Measurements from ENCODE around the gene DLGAP1.
"Not testable (repeated sequence)": the region's sequence is repeated elsewhere in the genome, so short reads cannot be mapped to it uniquely, and the experiment has no call there.

The DLGAP1 gene

DNA sequence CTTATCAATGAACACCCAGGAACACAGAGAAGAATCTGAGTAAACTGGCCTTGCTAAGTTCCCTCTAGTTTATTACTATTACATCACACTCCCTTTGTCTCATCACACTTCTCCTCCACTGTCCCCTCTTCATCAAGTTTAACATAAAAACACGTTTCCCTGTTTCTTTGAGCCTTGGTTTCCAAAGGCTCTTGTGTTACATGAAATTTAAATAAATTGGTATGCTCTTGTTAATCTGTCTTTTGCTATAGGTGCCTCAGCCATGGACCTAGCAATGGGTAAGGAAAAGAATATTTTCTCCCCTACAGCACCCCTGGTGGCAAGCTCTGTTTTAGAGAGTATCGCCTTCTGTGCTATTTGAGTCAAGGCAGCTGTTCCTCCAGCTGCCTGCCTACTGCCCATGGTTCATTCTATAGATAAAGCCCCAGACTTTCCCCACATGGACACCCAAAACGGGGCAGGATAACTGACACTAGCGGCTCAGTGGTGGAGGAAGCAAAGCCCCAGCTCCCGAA, 973.4 kb downstream of the DLGAP1 start:
- no peak for DNase-seq

DNA sequence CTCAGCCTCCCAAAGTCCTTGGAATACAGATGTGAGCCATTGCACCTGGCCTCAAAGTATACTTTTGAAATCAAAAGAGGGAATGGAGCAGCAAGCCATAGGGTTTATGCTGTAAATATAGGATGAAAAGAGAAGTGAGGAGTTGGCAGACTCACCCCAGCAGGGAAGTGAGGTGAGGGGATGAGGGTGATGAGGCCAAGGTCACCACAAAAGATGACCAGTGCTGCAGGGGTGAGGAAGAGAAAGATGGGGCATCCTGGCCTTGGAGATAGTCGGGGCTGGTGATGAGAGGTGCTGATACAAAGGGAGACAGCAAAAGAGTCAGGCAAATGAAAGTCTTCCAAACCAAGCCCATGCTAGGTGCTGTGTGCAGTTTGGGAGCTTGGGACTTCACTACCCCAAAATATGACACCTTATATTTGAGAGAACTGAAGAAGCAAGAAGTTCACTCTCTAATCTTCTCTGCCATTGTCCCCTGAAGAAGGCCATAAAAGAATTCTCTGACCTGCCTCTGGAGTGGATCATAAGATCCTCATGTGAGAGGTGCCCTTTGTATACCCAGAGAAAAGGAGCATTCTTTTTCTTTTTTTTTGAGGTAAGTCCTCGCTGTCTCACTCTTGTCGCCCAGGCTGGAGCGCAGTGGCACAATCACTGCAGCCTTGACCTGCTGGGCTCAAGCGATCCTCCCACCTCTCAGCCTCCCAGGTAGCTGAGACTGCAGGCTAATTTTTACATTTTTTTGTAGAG, 974.1 kb downstream of the DLGAP1 start:
- Mint-ChIP-seq H3K4me3 (no peak overlapping the region), H3K4me1 (peaks cover 51% of the 10 kb centered on the region), H3K36me3 (ENCODE audit: low read depth) (no peaks in the 10 kb centered on the region), H3K9me3 (peaks cover 7% of the 10 kb centered on the region), H3K27ac (no peak overlapping the region), H3K27me3 (ENCODE audit: low read depth, poor library complexity) (no peaks in the 10 kb centered on the region)
- no peak for DNase-seq
- TF ChIP-seq, protein P1, sequence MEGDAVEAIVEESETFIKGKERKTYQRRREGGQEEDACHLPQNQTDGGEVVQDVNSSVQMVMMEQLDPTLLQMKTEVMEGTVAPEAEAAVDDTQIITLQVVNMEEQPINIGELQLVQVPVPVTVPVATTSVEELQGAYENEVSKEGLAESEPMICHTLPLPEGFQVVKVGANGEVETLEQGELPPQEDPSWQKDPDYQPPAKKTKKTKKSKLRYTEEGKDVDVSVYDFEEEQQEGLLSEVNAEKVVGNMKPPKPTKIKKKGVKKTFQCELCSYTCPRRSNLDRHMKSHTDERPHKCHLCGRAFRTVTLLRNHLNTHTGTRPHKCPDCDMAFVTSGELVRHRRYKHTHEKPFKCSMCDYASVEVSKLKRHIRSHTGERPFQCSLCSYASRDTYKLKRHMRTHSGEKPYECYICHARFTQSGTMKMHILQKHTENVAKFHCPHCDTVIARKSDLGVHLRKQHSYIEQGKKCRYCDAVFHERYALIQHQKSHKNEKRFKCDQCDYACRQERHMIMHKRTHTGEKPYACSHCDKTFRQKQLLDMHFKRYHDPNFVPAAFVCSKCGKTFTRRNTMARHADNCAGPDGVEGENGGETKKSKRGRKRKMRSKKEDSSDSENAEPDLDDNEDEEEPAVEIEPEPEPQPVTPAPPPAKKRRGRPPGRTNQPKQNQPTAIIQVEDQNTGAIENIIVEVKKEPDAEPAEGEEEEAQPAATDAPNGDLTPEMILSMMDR (IDR thresholded peaks at IDR 0.05), result no peak

More for the DNA sequence above, 973.4 kb downstream of the DLGAP1 start:
- Mint-ChIP-seq H3K4me3 (no peak overlapping the region), H3K27ac (peak overlapping the region; percentile 66), H3K9me3 (no peaks in the 10 kb centered on the region), H3K4me1 (peaks cover 58% of the 10 kb centered on the region), H3K36me3 (ENCODE audit: low read depth) (no peaks in the 10 kb centered on the region), H3K27me3 (ENCODE audit: low read depth, poor library complexity) (no peaks in the 10 kb centered on the region)
- TF ChIP-seq, protein P1 (IDR thresholded peaks at IDR 0.05), result peak; percentile 52

DNA sequence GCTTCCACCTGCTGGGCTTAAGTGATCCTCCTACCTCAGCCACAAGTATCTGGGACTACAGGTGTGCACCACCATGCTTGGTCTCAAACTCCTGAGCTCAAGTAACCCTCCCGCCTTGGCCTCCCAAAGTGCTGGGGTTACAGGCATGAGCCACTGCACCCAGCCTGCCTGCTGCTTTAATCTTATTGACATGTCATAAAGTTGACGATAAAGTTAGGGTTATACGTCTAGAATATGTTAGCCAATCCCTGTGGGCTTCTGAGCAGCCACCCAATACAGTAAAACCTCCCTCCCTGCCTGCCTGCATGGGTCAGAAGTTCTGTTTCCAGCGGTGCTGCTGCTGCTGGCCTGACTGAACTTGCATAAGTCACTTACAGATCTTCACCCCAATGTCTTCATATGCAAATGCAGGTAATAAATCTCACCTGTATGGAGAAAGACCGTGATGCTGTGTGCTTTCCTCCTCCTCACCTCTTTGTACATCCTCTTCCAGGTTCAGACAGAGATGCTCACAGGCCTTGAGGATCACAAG, 975.1 kb downstream of the DLGAP1 start:
- H3K4me1 Mint-ChIP-seq, result peaks cover 42% of the 10 kb centered on the region
- no peak for DNase-seq
- H3K36me3 Mint-ChIP-seq (ENCODE audit: low read depth), result peaks cover 2% of the 10 kb centered on the region
- TF ChIP-seq, protein P1 (IDR thresholded peaks at IDR 0.05), result no peak
- peaks cover 3% of the 10 kb centered on the region for H3K27me3 Mint-ChIP-seq (ENCODE audit: low read depth, poor library complexity)
- no peak overlapping the region for H3K4me3 Mint-ChIP-seq
- no peak overlapping the region for H3K27ac Mint-ChIP-seq
- H3K9me3 Mint-ChIP-seq, result peaks cover 13% of the 10 kb centered on the region

DNA sequence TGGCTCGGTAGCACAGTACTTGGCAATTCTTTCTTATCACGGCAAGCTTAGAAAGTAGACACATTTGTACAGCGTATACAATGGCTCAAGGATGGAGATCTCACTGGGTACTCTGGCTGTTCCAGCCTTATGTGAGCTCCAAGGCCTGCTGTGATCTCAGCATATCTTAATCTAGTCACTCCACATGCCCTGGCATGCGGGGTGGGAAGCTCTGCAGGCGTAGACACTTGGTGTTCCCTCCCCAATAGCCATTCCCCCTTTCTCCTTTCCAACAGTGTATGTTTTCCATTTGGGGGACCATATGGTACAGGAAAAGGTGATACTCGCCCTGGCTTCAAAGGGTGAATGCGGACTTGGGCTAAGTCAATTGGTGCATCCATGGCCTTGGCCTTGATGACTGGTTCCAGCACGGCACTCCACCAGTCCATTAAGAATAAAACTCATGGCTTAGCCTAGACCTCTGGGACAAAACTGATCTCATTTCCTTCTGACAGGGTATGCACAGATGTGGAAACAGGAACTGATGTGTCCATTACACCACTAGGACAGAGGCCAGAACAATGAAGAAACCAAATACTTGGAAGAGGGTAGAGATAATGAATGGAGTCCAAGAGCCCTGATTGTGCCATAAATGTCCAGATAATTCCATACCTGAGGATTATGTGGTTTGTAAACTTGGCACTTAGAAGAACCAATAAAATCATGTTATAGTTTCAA, 976.7 kb downstream of the DLGAP1 start:
- no peak overlapping the region for H3K27ac Mint-ChIP-seq

DNA sequence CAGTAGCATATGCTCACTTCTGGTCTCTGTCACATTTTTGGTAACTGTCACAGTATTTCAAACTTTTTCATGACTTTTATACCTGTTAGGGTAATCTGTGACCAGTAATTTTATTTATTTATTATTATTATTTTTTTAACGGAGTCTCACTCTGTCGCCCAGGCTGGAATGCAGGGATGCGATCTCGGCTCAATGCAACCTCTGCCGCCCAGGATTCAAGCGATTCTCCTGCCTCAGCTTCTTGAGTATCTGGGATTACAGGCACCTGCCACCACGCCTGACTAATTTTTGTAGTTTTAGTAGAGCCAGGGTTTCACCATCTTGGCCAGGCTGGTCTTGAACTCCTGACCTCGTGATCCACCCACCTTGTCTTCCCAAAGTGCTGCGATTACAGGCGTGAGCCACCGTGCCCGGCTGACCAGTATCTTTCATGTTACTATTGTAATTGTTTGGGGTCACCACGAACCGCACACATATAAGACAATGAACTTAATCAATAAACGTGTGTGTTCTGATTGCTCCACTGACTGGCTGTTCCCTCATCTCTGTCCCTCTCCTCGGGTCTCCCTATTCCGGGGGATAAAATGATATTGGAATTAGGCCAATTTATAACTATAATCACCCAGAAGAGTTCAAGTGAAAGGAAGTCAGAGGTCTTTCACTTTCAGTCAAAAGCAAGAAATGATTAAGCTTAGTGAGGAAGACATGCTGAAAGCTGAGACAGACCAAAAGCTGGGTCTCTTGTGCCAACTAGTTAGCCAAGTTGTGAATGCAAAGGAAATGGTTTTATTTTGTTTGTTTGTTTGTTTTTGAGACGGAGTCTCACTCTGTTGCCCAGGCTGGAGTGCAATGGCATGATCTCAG, 982.2 kb downstream of the DLGAP1 start:
- Mint-ChIP-seq H3K27me3 (ENCODE audit: low read depth, poor library complexity) (peaks cover 3% of the 10 kb centered on the region), H3K4me3 (no peak overlapping the region)
- DNase-seq, result no peak

More for the DNA sequence above, 976.7 kb downstream of the DLGAP1 start:
- DNase-seq, result no peak
- TF ChIP-seq, protein P1 (IDR thresholded peaks at IDR 0.05), result no peak
- peaks cover 3% of the 10 kb centered on the region for H3K27me3 Mint-ChIP-seq (ENCODE audit: low read depth, poor library complexity)
- H3K4me1 Mint-ChIP-seq, result peaks cover 34% of the 10 kb centered on the region
- peaks cover 9% of the 10 kb centered on the region for H3K36me3 Mint-ChIP-seq (ENCODE audit: low read depth)
- no peak overlapping the region for H3K4me3 Mint-ChIP-seq
- H3K9me3 Mint-ChIP-seq, result peaks cover 28% of the 10 kb centered on the region

DNA sequence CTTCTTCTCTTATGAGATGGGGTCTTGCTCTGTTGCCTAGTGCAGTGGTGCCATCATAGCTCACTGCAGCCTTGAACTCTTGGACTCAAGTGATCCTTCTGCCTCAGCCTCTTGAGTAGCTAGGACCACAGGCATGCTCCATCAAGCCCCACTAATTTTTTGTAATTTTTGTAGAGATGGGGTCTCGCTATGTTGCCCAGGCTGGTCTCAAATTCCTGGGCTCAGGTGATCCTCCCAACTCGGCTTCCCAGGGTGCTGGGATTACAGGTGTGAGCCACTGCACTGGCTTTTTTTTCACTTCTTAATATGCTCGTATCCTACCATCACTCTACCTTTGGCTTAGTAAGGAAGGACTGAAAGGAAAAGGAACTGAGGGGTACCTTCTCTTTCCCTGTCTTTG, 983.0 kb downstream of the DLGAP1 start:
- H3K27me3 Mint-ChIP-seq (ENCODE audit: low read depth, poor library complexity); H3K4me3 Mint-ChIP-seq; DNase-seq; H3K36me3 Mint-ChIP-seq (ENCODE audit: low read depth); H3K27ac Mint-ChIP-seq: not testable (repeated sequence)
- Mint-ChIP-seq H3K9me3 (peaks cover 28% of the 10 kb centered on the region), H3K4me1 (peaks cover 13% of the 10 kb centered on the region)

More for the DNA sequence above, 982.2 kb downstream of the DLGAP1 start:
- Mint-ChIP-seq H3K27ac (peak overlapping the region; percentile 40), H3K36me3 (ENCODE audit: low read depth) (peaks cover 9% of the 10 kb centered on the region), H3K9me3 (peaks cover 28% of the 10 kb centered on the region), H3K4me1 (peaks cover 10% of the 10 kb centered on the region)
- TF ChIP-seq, protein P1 (IDR thresholded peaks at IDR 0.05), result no peak

Measured in nephron progenitor cell (in vitro differentiated cells).